ENCODE data around the gene PLPP4.

Gene PLPP4

DNA sequence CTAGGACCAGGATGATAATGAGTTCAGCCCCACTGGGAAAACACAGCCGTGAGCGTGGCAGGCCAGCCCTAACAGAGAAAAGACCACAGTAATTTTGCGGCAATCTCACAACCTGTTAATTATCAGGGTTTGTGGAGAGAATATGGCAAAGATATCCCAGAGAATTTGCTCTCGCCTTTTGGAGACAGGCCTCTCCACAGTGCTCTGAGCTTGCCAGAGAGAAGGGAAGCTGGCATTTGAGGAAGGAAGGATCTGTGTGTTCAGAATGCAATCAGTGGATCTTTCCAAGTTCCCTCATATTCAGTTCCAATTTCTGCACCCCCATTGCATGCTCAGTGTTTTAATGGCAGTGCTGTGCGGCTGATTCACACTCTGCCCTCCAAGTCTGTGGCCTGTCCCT lies 60.2 kb downstream of the PLPP4 start:
- DNase-seq (ENCODE audit: low read depth in 2 of 2) = no peak

DNA sequence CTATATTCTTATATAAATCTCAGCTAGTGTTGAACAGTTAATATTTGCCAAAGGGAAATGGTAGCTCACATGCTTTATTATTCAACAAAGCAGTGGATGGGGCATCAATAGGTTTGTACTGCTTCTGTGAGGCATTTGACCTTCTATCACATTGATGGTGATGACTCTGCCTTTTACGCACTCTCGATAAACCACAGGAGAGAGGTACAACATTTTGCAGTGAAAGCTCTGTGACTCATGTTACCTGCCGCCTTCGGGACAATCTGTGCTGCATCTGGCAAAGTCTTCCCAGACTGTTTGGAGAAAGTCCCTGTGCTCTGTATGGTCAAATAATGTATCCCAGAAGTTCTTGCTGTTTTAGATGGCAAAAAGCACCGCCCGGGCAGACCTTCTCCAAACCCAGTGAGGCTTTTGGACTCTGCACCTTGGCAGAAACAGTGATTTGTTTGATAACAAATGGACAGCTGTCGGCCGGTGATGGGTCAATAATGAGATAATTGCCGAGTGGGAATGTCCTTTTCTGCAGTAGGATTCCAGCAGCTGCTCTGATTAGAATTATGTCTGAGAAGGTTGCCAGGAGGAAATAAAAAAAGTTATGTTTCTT lies 61.0 kb downstream of the PLPP4 start:
- no peak for DNase-seq (ENCODE audit: low read depth in 2 of 2)

- DNase-seq (ENCODE audit: low read depth in 2 of 2) = no peak
Observed at GRCh38 chr10:120521880-120522279, 64.9 kb downstream of the PLPP4 start.

GRCh38 chr10:120527691-120528090 lies 70.7 kb downstream of the PLPP4 start:
- no peak for DNase-seq (ENCODE audit: low read depth in 2 of 2)

DNA sequence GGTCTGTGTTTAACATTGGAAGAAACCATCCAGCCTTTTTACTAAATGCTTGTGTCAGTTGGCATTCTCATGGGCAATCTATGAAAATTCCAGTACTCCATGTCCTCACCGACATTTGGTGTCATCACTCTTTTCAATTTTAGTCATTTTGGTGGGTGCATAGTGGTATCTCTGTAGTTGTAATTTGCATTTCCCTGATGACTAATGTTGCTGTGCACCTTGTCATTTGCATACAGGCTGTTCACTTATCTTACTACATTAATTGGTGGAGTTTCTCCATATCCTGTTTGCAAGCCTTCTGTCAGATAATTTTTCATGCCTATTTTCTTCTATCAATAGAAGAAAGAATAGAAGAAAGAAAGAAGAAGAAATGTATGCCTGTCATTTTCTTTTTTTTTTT lies 73.7 kb downstream of the PLPP4 start:
- DNase-seq (ENCODE audit: low read depth in 2 of 2) = no peak

- DNase-seq (ENCODE audit: low read depth in 2 of 2) = no peak
Observed at GRCh38 chr10:120538091-120538490, 81.1 kb downstream of the PLPP4 start.

- DNase-seq (ENCODE audit: low read depth in 2 of 2) = no peak
Observed at GRCh38 chr10:120539076-120539475, 82.0 kb downstream of the PLPP4 start.

GRCh38 chr10:120540486-120540885 lies 83.5 kb downstream of the PLPP4 start:
- DNase-seq (ENCODE audit: low read depth in 2 of 2) = no peak

- no peak for DNase-seq (ENCODE audit: low read depth in 2 of 2)
Observed at GRCh38 chr10:120541984-120542383, 85.0 kb downstream of the PLPP4 start.

DNA sequence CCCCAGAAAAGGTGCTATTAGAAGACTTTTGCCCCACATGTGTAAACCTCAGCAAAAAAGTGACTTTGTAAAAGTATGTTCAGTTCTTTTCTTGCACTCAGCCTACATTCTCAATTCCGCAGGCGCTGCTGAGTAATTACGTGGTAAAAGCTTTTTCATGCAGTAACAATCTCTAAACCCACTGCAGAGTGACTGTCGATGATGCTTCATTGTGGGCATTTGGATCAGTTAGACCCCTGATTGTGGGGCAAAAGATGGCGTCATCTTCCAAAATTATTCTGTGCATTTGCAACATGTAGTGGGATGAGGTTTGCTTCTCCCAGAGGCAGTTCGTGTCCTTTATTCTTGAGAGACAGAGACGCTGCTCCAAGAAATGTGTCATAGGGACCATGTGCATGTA lies 85.6 kb downstream of the PLPP4 start:
- no peak for DNase-seq (ENCODE audit: low read depth in 2 of 2)

GRCh38 chr10:120543291-120543690 lies 86.3 kb downstream of the PLPP4 start:
- DNase-seq (ENCODE audit: low read depth in 2 of 2) = no peak

DNA sequence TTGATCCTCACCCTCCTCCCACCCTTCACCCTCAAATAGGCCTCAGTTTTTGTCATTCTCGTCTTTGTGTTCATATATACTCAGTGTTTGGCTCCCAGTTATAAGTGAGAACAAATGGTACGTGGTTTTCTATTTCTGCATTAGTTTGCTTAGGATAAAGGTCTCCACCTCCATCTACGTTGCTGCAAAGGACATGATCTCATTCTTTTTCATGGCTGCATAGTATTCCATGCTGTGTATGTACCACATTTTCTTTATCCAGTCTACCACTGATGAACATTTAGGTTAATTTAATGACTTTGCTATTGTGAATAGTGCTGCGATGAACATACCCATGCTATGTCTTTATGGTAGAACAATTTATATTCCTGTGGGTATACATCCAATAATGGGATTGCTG lies 91.2 kb downstream of the PLPP4 start:
- no peak for DNase-seq (ENCODE audit: low read depth in 2 of 2)

GRCh38 chr10:120552262-120552661 lies 95.2 kb downstream of the PLPP4 start:
- no peak for DNase-seq (ENCODE audit: low read depth in 2 of 2)

DNA sequence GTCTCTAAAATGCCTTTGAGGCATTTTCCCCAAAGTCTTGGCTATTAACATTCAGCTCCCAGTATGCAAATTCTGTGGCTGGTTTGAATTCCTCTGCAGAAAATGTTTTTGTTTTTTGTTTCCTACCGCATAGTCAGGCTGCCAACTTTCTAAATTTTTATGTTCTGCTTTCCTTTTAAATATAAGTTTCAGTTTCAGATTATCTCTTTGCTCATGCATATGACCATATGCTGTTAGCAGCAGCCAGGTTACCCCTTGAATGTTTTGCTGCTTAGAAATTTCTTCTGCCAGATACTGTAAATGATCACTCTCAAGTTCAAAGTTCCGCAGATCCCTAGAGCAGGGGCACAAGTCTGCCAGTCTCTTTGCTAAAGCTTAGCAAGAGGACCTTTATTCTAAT lies 96.9 kb downstream of the PLPP4 start:
- no peak for DNase-seq (ENCODE audit: low read depth in 2 of 2)

DNA sequence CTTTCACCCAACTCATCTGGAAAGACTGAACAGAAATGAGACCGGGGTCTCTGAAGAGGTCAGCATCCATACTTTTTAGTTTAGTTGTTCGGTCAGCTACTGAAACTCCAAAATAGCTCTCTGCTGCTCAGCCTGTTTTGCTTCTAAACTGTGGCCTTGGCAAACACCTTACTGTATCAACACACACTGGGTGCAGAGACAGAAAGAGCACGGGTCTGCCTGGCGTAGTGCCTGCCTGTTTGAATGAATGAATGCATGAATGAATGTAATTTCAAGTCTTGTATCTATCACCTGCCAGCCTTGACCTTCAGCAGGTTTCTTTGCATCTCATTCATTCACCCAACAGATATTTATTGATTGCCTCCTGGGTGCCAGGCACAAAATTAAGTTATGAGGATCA lies 98.4 kb downstream of the PLPP4 start:
- DNase-seq (ENCODE audit: low read depth in 2 of 2) = no peak

- no peak for DNase-seq (ENCODE audit: low read depth in 2 of 2)
Observed at GRCh38 chr10:120555842-120556532, 99.0 kb downstream of the PLPP4 start.

GRCh38 chr10:120557311-120557710 lies 100.3 kb downstream of the PLPP4 start:
- no peak for DNase-seq (ENCODE audit: low read depth in 2 of 2)

- no peak for DNase-seq (ENCODE audit: low read depth in 2 of 2)
Observed at GRCh38 chr10:120559800-120560199, 102.8 kb downstream of the PLPP4 start.

DNA sequence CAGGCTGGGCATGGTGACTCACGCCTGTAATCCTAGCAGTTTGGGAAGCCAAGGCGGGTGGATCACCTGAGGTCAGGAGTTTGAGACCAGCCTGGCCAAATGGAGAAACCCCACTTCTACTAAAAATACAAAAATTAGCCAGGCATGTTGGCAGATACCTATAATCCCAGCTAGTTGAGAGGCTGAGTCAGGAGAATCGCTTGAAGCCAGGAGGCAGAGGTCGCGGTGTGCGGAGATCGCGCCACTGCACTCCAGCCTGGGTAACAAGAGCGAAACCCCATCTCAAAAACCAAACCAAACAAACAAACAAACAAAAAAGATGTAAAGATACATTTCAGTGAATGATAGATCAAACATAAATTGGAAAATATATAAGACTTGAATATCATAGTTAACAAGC lies 105.9 kb downstream of the PLPP4 start:
- no peak for DNase-seq (ENCODE audit: low read depth in 2 of 2)

GRCh38 chr10:120570418-120570817 lies 113.4 kb downstream of the PLPP4 start:
- DNase-seq (ENCODE audit: low read depth in 2 of 2) = no peak

- DNase-seq (ENCODE audit: low read depth in 2 of 2) = no peak
Observed at GRCh38 chr10:120571266-120571665, 114.2 kb downstream of the PLPP4 start.

- DNase-seq (ENCODE audit: low read depth in 2 of 2) = no peak
Observed at GRCh38 chr10:120572307-120572706, 115.3 kb downstream of the PLPP4 start.

DNA sequence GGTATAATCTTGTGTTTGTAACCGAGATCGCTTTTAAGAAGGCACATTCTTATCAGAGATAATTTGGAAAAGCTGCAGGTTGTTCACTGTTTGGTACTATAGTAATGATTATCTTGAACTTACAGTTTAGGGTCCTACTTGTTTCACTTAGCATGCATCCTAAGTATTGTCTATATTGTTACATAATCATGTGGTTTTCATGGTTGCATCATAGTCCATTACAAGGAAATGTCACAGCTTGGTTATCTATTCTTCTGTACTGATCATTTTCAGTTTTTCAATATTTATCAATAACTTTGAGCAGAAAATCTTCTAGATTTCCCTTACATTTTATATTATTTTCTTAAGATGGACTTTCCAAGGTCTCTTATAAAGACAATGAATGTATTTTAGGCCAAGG lies 116.3 kb downstream of the PLPP4 start:
- DNase-seq (ENCODE audit: low read depth in 2 of 2) = no peak

DNA sequence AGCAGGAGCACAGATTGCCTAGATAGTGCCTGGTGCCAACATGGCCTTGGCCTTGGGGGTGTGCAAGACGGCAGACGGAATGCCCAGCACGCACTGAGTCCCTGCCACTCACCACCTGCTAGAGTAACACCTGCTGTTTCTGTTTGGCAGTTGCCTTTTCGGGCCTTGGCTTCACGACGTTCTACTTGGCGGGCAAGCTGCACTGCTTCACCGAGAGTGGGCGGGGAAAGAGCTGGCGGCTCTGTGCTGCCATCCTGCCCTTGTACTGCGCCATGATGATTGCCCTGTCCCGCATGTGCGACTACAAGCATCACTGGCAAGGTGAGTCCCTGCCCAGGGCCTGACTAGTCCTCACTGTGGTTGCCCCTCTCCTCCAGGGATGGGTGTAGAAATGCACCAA lies 118.0 kb downstream of the PLPP4 start:
- no peak for DNase-seq (ENCODE audit: low read depth in 2 of 2)

Measured in stimulated activated CD4-positive, alpha-beta T cell treated with anti-CD3 and anti-CD28 coated beads, Interleukin-12 subunit alpha, Interleukin-12 subunit beta, amount 100 ng/mL, for 24 hours (primary cell).